ENCODE results near the gene HMBS.

- TF ChIP-seq CTCF (IDR thresholded peaks at IDR 0.05; ENCODE audit: low read depth, low read length, missing input control) (no peak), SP1 (IDR thresholded peaks at IDR 0.05) (peak; percentile 69), JUND (IDR thresholded peaks at IDR 0.05) (peak; percentile 45 to 66), GABPA (IDR thresholded peaks at IDR 0.05 in 1 of 2, conservative IDR thresholded peaks at IDR 0.05 in 1 of 2) (no peak), EGR1 (IDR thresholded peaks at IDR 0.05; ENCODE audit: low read depth in 2 of 2) (no peak), NR2F2 (IDR thresholded peaks at IDR 0.05) (no peak), REST (IDR thresholded peaks at IDR 0.05) (peak; percentile 15), YY1 (IDR thresholded peaks at IDR 0.05) (no peak)
- TF ChIP-seq, protein P1, sequence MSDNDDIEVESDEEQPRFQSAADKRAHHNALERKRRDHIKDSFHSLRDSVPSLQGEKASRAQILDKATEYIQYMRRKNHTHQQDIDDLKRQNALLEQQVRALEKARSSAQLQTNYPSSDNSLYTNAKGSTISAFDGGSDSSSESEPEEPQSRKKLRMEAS (IDR thresholded peaks at IDR 0.05), result peak; percentile 64
- TF ChIP-seq, protein P2, sequence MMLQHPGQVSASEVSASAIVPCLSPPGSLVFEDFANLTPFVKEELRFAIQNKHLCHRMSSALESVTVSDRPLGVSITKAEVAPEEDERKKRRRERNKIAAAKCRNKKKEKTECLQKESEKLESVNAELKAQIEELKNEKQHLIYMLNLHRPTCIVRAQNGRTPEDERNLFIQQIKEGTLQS (IDR thresholded peaks at IDR 0.05), result peak; percentile 44
- TF ChIP-seq, protein P3, sequence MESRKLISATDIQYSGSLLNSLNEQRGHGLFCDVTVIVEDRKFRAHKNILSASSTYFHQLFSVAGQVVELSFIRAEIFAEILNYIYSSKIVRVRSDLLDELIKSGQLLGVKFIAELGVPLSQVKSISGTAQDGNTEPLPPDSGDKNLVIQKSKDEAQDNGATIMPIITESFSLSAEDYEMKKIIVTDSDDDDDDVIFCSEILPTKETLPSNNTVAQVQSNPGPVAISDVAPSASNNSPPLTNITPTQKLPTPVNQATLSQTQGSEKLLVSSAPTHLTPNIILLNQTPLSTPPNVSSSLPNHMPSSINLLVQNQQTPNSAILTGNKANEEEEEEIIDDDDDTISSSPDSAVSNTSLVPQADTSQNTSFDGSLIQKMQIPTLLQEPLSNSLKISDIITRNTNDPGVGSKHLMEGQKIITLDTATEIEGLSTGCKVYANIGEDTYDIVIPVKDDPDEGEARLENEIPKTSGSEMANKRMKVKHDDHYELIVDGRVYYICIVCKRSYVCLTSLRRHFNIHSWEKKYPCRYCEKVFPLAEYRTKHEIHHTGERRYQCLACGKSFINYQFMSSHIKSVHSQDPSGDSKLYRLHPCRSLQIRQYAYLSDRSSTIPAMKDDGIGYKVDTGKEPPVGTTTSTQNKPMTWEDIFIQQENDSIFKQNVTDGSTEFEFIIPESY (IDR thresholded peaks at IDR 0.05), result peak; percentile 14
Observed at GRCh38 chr11:119108857-119109221, 24.2 kb downstream of the HMBS start.

Data from liver (tissue), 3 donors.